Parathyroid adenoma (tissue), 2 donors: ENCODE data around the gene NCOA1.

Experiments
- H2AFZ ChIP-seq: fragments of 300-600 bp; sonication (generic); one replicate; pipeline ENCODE4 v1.7.0; 2017; ENCODE audit warnings: antibody characterized with exemption, mild to moderate bottlenecking
- H3K27ac ChIP-seq: fragments of 300-600 bp; sonication (generic); one replicate; pipeline ENCODE4 v1.7.0; 2017
- H3K27me3 ChIP-seq: fragments of 300-600 bp; sonication (generic); one replicate; pipeline ENCODE4 v1.7.0; 2017; ENCODE audit warnings: low read length; ENCODE audit not compliant: control insufficient read depth, insufficient read depth
- H3K36me3 ChIP-seq: fragments of 300-600 bp; sonication (generic); one replicate; pipeline ENCODE4 v1.7.0; 2017; ENCODE audit warnings: low read length; ENCODE audit not compliant: control insufficient read depth, insufficient read depth
- H3K4me1 ChIP-seq: fragments of 300-600 bp; sonication (generic); one replicate; pipeline ENCODE4 v1.7.0; 2017; ENCODE audit warnings: control low read depth
- H3K4me2 ChIP-seq: fragments of 300-600 bp; sonication (generic); one replicate; pipeline ENCODE4 v1.7.0; 2017; ENCODE audit warnings: low read length
- H3K4me3 ChIP-seq: fragments of 300-600 bp; sonication (generic); one replicate; pipeline ENCODE4 v1.7.0; 2017; ENCODE audit warnings: low read depth, low read length
- H3K79me2 ChIP-seq: fragments of 300-600 bp; sonication (generic); one replicate; pipeline ENCODE4 v1.7.0; 2017; ENCODE audit warnings: control low read depth
- H3K9ac ChIP-seq: fragments of 300-600 bp; sonication (generic); one replicate; pipeline ENCODE4 v1.7.0; 2017; ENCODE audit warnings: mild to moderate bottlenecking
- H3K9me3 ChIP-seq: fragments of 300-600 bp; sonication (generic); one replicate; pipeline ENCODE4 v1.7.0; 2017; ENCODE audit warnings: low read length; ENCODE audit not compliant: control insufficient read depth
- CTCF ChIP-seq: fragments of 300-600 bp; sonication (generic); IDR thresholded peaks from one replicate; pipeline ENCODE4 v1.7.0; 2017; ENCODE audit warnings: antibody characterized with exemption, mild to moderate bottlenecking
- donor health status: primary hyperparathyroidism.

The NCOA1 gene

GRCh38 chr2:24538720-24539119 lies 47.7 kb downstream of the NCOA1 start:
- Histone ChIP-seq H3K4me1 (peaks cover 4% of the 10 kb centered on the region), H2AFZ (no peak overlapping the region), H3K9me3 (peaks cover 4% of the 10 kb centered on the region), H3K36me3 (no peaks in the 10 kb centered on the region), H3K27me3 (no peaks in the 10 kb centered on the region), H3K27ac (no peak overlapping the region), H3K79me2 (peaks cover 30% of the 10 kb centered on the region), H3K4me2 (no peak overlapping the region), H3K9ac (no peak overlapping the region), H3K4me3 (no peak overlapping the region)
- no peak for TF ChIP-seq CTCF

GRCh38 chr2:24539258-24539657 lies 48.2 kb downstream of the NCOA1 start:
- H3K9ac ChIP-seq = no peak overlapping the region
- H2AFZ ChIP-seq = no peak overlapping the region
- H3K9me3 ChIP-seq = peaks cover 4% of the 10 kb centered on the region
- H3K27ac ChIP-seq = no peak overlapping the region
- no peaks in the 10 kb centered on the region for H3K27me3 ChIP-seq
- no peak overlapping the region for H3K4me2 ChIP-seq
- H3K79me2 ChIP-seq = peaks cover 34% of the 10 kb centered on the region
- H3K4me1 ChIP-seq = peaks cover 4% of the 10 kb centered on the region
- no peak for TF ChIP-seq CTCF
- H3K4me3 ChIP-seq = no peak overlapping the region
- no peaks in the 10 kb centered on the region for H3K36me3 ChIP-seq

GRCh38 chr2:24540011-24540477 lies 49.0 kb downstream of the NCOA1 start:
- Histone ChIP-seq H3K27ac (no peak overlapping the region), H3K79me2 (peaks cover 40% of the 10 kb centered on the region)
- TF ChIP-seq CTCF = no peak

GRCh38 chr2:24541621-24542020 lies 50.6 kb downstream of the NCOA1 start:
- Histone ChIP-seq H3K4me3 (no peak overlapping the region), H3K4me2 (no peak overlapping the region), H3K9me3 (peaks cover 4% of the 10 kb centered on the region), H2AFZ (no peak overlapping the region), H3K27ac (no peak overlapping the region), H3K9ac (no peak overlapping the region), H3K79me2 (peaks cover 41% of the 10 kb centered on the region), H3K27me3 (no peaks in the 10 kb centered on the region), H3K4me1 (peaks cover 4% of the 10 kb centered on the region), H3K36me3 (no peaks in the 10 kb centered on the region)
- no peak for TF ChIP-seq CTCF

More at GRCh38 chr2:24540011-24540477, 49.0 kb downstream of the NCOA1 start:
- Histone ChIP-seq H3K36me3 (no peaks in the 10 kb centered on the region), H3K4me2 (no peak overlapping the region), H3K9ac (no peak overlapping the region), H3K4me1 (peaks cover 4% of the 10 kb centered on the region), H2AFZ (no peak overlapping the region), H3K27me3 (no peaks in the 10 kb centered on the region), H3K9me3 (peaks cover 4% of the 10 kb centered on the region), H3K4me3 (no peak overlapping the region)

GRCh38 chr2:24542269-24542872 lies 51.3 kb downstream of the NCOA1 start:
- H3K9me3 ChIP-seq = peaks cover 4% of the 10 kb centered on the region
- H3K79me2 ChIP-seq = peaks cover 40% of the 10 kb centered on the region
- no peak overlapping the region for H3K27ac ChIP-seq
- H3K4me1 ChIP-seq = peaks cover 4% of the 10 kb centered on the region
- H3K4me3 ChIP-seq = no peak overlapping the region
- H3K36me3 ChIP-seq = no peaks in the 10 kb centered on the region
- no peak overlapping the region for H3K4me2 ChIP-seq
- H3K9ac ChIP-seq = no peak overlapping the region
- no peak for TF ChIP-seq CTCF
- no peaks in the 10 kb centered on the region for H3K27me3 ChIP-seq
- H2AFZ ChIP-seq = no peak overlapping the region
